Measurements from ENCODE around the gene AGRN.

DNA sequence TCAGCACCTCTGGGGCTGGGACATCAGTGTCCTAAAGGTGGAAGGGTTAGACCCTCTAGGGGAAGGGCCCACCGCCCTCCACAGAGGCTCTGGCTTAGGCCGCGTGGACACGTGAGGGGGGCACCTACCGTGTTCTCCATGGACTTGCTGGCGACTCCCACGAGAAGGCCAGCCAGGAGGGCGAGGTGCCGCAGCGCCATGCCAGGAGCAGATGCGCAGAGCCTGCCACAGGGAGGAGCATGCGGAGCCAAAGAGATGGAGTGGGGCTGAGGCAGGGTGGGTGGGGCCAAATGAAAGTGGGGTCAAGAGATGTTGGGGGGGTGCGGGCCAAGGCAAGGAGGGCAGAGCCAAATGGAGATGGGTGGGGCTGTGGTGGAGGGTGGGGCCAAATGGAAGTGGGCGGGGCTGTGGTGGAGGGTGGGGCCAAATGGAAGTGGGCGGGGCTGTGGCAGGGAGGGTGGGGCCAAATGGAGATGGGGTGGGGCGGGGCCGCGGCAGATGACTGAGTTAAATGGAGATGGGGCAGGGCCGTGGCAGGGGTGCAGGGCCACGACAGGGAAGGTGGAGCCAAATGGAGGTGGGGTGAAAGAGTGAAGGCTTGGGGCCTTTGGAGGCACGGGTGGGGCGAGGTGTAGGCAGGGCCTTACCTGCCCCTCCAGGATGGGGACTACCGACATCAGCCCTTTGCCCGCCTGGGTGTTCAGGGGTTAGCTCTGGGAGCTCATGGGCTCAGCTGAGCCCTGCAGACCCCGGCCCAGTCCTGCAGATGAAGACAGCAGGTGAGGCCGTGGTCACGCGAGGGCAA, 71.6 kb downstream of the AGRN start:
- TF ChIP-seq, protein P1, sequence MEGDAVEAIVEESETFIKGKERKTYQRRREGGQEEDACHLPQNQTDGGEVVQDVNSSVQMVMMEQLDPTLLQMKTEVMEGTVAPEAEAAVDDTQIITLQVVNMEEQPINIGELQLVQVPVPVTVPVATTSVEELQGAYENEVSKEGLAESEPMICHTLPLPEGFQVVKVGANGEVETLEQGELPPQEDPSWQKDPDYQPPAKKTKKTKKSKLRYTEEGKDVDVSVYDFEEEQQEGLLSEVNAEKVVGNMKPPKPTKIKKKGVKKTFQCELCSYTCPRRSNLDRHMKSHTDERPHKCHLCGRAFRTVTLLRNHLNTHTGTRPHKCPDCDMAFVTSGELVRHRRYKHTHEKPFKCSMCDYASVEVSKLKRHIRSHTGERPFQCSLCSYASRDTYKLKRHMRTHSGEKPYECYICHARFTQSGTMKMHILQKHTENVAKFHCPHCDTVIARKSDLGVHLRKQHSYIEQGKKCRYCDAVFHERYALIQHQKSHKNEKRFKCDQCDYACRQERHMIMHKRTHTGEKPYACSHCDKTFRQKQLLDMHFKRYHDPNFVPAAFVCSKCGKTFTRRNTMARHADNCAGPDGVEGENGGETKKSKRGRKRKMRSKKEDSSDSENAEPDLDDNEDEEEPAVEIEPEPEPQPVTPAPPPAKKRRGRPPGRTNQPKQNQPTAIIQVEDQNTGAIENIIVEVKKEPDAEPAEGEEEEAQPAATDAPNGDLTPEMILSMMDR (IDR thresholded peaks at IDR 0.05): no peak
- TF ChIP-seq POLR2A (IDR thresholded peaks at IDR 0.05): no peak
